ENCODE results near the gene PPP1R16B. TPM values are rescaled to one million over a fixed set of nuclear protein-coding genes. Genes with fewer than 3 reads are reported as not detected.

The PPP1R16B gene
- total and polyA plus RNA-seq, 9 donors = 0.92 to 56.4 (median 2.9) TPM

DNA sequence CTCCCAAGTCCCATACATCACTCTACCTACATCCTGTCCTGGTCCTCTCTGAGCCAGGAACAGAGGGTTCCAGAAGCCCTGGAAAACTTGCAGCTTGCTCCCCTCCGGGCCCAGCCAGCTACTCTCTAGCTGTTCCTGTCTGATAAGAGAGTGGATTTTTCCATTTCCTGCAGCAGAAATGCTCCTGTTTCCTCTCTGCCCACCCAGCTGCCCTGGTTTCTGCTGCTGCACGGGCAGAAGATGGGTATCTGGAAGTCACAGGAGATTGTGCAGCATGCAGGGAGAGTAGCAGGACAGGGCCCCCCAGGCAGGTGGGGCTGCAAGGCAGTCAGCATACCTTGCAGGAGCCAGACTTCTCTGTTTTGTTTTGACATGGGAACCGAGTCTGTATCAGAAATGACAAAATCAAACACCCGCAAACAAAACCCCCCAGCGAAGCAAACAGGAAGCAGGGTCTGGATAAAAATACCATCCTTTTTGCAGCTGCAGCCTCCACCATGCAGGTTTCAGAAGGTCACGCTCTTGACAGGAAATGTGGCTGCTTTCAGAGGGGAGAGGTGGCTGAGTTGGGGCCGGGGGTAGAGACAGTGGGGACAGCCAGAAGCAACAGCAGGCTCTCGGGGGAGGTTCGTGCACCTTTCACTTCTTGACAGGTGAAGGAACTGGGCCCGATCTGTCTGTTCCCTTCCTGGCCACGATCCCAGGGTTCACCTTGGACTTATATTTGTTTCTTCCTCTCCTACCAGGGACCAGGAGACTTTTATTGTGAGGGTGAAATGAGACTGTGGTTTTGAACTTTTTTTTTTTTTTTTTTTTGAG is 69.9 kb downstream of the PPP1R16B start:
- intact Hi-C loops (cut with DNase I) = no loop called here
- TF ChIP-seq EP300 (IDR thresholded peaks at IDR 0.05) = no peak
- no peak for TF ChIP-seq CTCF (IDR thresholded peaks at IDR 0.05)
- WGBS, 3 donors = 7 to 22% (median 9%) methylated on average over 11 of the region's 11 CpGs
- no peaks in the 10 kb centered on the region for H3K9me3 ChIP-seq
- no peaks in the 10 kb centered on the region for H3K27me3 ChIP-seq
- no peak overlapping the region for H3K27ac ChIP-seq
- H3K36me3 ChIP-seq = no peaks in the 10 kb centered on the region
- no peaks in the 10 kb centered on the region for H3K4me1 ChIP-seq (ENCODE audit: insufficient read depth)
- DNase-seq = no peak
- H3K4me3 ChIP-seq = no peak overlapping the region

GRCh38 chr20:38877483-38877882 is 72.0 kb downstream of the PPP1R16B start:
- intact Hi-C loops (cut with DNase I) = no loop called here
- no peak for DNase-seq
- no peaks in the 10 kb centered on the region for H3K27me3 ChIP-seq
- no peaks in the 10 kb centered on the region for H3K9me3 ChIP-seq
- TF ChIP-seq POLR2A (IDR thresholded peaks at IDR 0.05) = no peak
- TF ChIP-seq CTCF (IDR thresholded peaks at IDR 0.05) = no peak
- TF ChIP-seq EP300 (IDR thresholded peaks at IDR 0.05) = no peak
- H3K36me3 ChIP-seq = no peaks in the 10 kb centered on the region
- H3K27ac ChIP-seq = no peak overlapping the region
- 88 to 96% (median 93%) methylated on average over 6 of the region's 6 CpGs for whole genome bisulfite sequencing, 3 donors
- H3K4me1 ChIP-seq (ENCODE audit: insufficient read depth) = no peaks in the 10 kb centered on the region
- no peak overlapping the region for H3K4me3 ChIP-seq

- Histone ChIP-seq H3K9me3 (no peaks in the 10 kb centered on the region), H3K4me1 (ENCODE audit: insufficient read depth) (no peaks in the 10 kb centered on the region), H3K36me3 (no peaks in the 10 kb centered on the region), H3K4me3 (no peak overlapping the region), H3K27ac (no peak overlapping the region), H3K27me3 (no peaks in the 10 kb centered on the region)
- 7 to 14% (median 9%) methylated on average over 9 of the region's 9 CpGs for WGBS, 3 donors
- intact Hi-C loops (cut with DNase I) = no loop called here
- TF ChIP-seq CTCF (IDR thresholded peaks at IDR 0.05) (no peak), EP300 (IDR thresholded peaks at IDR 0.05) (no peak), POLR2A (IDR thresholded peaks at IDR 0.05) (no peak)
- no peak for DNase-seq
These were observed 73.4 kb downstream of the PPP1R16B start for GRCh38 chr20:38878866-38879265.

DNA sequence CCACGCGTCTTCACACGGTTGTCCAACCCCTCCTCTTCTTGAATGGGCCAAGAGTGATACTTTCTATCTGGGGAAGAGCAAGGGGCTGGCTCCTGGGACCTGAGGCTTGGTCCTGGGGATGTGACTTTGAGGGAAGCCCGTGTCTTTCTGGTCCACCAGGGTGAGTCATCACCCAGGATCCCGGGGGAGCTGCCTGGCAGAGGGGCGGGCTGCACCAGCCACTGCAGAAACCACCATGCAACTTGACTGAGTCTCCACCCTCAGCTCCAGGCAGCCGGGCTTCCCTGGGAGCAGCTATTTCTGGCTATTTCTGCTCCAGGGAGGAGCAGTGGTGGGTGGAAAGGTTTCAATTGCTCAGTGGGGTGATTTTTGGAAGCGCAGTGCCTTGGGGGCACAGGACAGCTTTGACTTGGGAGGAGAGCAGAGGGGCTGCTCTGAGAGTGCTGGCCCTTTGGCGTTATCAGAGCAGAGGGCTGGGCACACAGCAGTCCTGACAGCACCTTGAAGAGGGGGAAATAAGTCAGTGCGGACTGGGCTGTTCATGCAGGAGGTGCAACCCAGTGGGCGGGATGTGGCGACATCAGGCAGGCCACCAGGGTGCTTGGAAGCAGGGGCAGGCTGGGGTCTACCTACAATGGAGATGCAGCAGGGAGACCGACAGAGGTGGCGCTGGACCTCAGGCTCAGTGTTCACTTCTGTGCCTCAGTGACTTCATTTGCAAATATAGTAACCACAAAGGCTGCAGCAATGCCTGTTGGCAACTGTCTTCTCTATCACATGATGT is 75.6 kb downstream of the PPP1R16B start:
- Histone ChIP-seq H3K4me1 (ENCODE audit: insufficient read depth) (no peaks in the 10 kb centered on the region), H3K27me3 (no peaks in the 10 kb centered on the region), H3K4me3 (no peak overlapping the region), H3K27ac (no peak overlapping the region), H3K36me3 (no peaks in the 10 kb centered on the region), H3K9me3 (no peaks in the 10 kb centered on the region)
- 58 to 67% (median 58%) methylated on average over 14 of the region's 14 CpGs for WGBS, 3 donors
- TF ChIP-seq POLR2A (IDR thresholded peaks at IDR 0.05) (no peak), CTCF (IDR thresholded peaks at IDR 0.05) (no peak), EP300 (IDR thresholded peaks at IDR 0.05) (no peak)
- DNase-seq = no peak
- intact Hi-C loops (cut with DNase I) = no loop called here

All from ovary (tissue), 9 donors.